BLaER1 treated with 17β-estradiol and CSF1 and Interleukin-3, amounts not matched to agents 10 nM and 100 nM (cell line): Measurements from ENCODE around the gene FITM1.

Experiments
- H3K27ac ChIP-seq, 11 experiments: shearing (Covaris generic); formaldehyde crosslinking; 2 replicates each; pipeline ENCODE4 v1.8.1; 2022
- H3K27me3 ChIP-seq, 11 experiments: shearing (Covaris generic); formaldehyde crosslinking; 2 replicates each; pipeline ENCODE4 v1.8.1; 2022
- H3K36me3 ChIP-seq, 11 experiments: shearing (Covaris generic); formaldehyde crosslinking; 2 replicates each; pipeline ENCODE4 v1.8.1; 2022
- H3K4me1 ChIP-seq, 10 experiments: shearing (Covaris generic); formaldehyde crosslinking; 2 replicates each; pipeline ENCODE4 v1.8.1; 2022
- H3K4me2 ChIP-seq, 11 experiments: shearing (Covaris generic); formaldehyde crosslinking; 2 replicates each; pipeline ENCODE4 v1.8.1; 2022
- H3K4me3 ChIP-seq, 10 experiments: shearing (Covaris generic); formaldehyde crosslinking; 2 replicates each; pipeline ENCODE4 v1.8.1; 2022
- H3K9ac ChIP-seq, 11 experiments: shearing (Covaris generic); formaldehyde crosslinking; 2 replicates each; pipeline ENCODE4 v1.8.1; 2022
- H3K9me3 ChIP-seq, 11 experiments: shearing (Covaris generic); formaldehyde crosslinking; replicated peaks in 1 of 11; 2 replicates each; pipeline ENCODE4 v1.8.1; 2022
- H4K20me1 ChIP-seq, 11 experiments: shearing (Covaris generic); formaldehyde crosslinking; 2 replicates each; pipeline ENCODE4 v1.8.1; 2022
- Cebpa-rat ChIP-seq, 11 experiments: shearing (Covaris generic); IDR thresholded peaks; 2 replicates each; pipeline ENCODE4 v1.8.1; 2022

The FITM1 gene

DNA sequence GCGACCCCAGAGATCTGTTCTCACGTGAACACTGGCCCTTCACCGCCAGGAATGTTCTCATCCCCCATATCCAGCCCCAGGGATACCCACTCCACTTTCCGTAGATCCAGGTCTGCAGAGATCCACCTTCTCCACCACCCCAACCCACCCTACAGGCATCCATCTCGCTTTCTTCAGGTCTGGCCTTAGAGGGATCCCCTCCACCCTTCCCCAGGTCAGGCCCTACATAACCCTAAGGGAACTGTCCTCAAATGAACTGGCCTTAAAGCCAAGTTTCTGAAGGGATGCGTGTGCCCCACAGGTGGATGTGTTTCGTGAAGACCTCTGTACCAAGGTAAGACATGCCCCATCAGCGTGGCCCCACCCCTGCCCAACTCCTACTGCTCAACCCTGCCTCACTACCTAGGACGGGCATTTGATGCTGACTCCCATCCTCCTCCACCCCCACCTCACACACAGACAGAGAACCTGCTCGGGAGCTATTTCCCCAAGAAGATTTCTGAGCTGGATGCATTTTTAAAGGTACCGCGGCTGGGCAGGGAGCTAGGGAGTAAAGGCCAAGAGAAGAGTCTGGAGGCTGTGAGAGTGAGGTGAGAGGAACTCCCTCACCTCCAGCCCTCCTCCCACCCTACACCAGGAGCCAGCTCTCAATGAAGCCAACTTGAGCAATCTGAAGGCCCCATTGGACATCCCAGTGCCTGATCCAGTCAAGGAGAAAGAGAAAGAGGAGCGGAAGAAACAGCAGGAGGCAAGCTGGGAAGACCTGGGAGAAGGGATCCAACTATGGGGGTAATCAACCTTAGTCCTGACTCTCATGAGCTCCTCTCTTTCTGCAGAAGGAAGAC is 6.4 kb downstream of the FITM1 start:
- peaks cover 43 to 54% (median 47%) of the 10 kb centered on the region in 10 experiments for H3K4me1 ChIP-seq
- peak overlapping the region; percentile 82 to 96 (median 92); a peak in 21 of 22 replicates for H3K27ac ChIP-seq
- H3K9ac ChIP-seq: peak overlapping the region; percentile 93 to 98 (median 96)
- TF ChIP-seq Cebpa-rat (IDR thresholded peaks at IDR 0.05): no peak
- peak overlapping the region; percentile 83 to 100 (median 96) for H3K4me3 ChIP-seq
- peaks cover 25 to 32% (median 27%) of the 10 kb centered on the region in 11 experiments for H3K36me3 ChIP-seq
- H3K27me3 ChIP-seq: no peaks in the 10 kb centered on the region
- peaks cover 0 to 49% (median 34%) of the 10 kb centered on the region in 11 experiments; a peak in 17 of 22 replicates for H4K20me1 ChIP-seq
- no peaks in the 10 kb centered on the region for H3K9me3 ChIP-seq
- peak overlapping the region; percentile 85 to 99 (median 97) for H3K4me2 ChIP-seq

DNA sequence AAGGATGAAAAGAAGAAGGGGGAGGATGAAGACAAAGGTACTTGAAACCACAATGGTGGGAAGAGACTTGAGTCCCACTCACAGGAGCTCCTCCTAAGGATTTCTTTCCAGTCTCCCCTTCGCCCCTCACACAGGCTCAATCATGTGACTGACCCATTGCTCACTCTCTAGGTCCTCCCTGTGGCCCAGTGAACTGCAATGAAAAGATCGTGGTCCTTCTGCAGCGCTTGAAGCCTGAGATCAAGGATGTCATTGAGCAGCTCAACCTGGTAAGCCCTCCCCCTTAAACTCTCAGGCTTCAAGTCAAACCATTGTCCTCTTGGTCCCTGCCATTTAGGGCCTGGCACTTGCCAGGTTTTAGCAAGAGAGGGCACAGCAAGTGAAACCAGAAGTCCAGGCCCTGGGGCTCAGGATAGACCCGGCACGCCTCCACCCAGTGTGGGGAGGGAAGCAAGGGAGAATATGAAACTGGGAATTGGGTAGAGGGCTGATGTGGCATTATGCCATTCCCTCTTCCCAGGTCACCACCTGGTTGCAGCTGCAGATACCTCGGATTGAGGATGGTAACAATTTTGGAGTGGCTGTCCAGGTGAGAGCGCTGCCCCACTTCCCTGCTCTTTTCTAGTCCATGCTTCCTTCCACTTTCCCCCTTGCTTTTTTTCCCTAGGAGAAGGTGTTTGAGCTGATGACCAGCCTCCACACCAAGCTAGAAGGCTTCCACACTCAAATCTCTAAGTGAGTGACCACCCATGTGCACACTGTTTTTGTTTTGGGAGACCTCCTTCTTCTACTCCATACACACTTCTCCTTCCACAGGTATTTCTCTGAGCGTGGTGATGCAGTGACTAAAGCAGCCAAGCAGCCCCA is 7.3 kb downstream of the FITM1 start:
- H3K27ac ChIP-seq: peak overlapping the region in 1 of 11 experiments; percentile 96; a peak in 1 of 22 replicates
- no peaks in the 10 kb centered on the region for H3K9me3 ChIP-seq
- H3K36me3 ChIP-seq: peaks cover 25 to 38% (median 31%) of the 10 kb centered on the region in 11 experiments
- H3K4me3 ChIP-seq: peak overlapping the region; percentile 83 to 100 (median 96); a peak in 17 of 20 replicates
- peak overlapping the region; percentile 85 to 99 (median 97) for H3K4me2 ChIP-seq
- peaks cover 0 to 50% (median 34%) of the 10 kb centered on the region in 11 experiments; a peak in 17 of 22 replicates for H4K20me1 ChIP-seq
- H3K27me3 ChIP-seq: no peaks in the 10 kb centered on the region
- no peak for TF ChIP-seq Cebpa-rat (IDR thresholded peaks at IDR 0.05)
- H3K9ac ChIP-seq: peak overlapping the region; percentile 12 to 98 (median 96); a peak in 14 of 22 replicates
- peaks cover 52 to 58% (median 55%) of the 10 kb centered on the region in 10 experiments for H3K4me1 ChIP-seq

DNA sequence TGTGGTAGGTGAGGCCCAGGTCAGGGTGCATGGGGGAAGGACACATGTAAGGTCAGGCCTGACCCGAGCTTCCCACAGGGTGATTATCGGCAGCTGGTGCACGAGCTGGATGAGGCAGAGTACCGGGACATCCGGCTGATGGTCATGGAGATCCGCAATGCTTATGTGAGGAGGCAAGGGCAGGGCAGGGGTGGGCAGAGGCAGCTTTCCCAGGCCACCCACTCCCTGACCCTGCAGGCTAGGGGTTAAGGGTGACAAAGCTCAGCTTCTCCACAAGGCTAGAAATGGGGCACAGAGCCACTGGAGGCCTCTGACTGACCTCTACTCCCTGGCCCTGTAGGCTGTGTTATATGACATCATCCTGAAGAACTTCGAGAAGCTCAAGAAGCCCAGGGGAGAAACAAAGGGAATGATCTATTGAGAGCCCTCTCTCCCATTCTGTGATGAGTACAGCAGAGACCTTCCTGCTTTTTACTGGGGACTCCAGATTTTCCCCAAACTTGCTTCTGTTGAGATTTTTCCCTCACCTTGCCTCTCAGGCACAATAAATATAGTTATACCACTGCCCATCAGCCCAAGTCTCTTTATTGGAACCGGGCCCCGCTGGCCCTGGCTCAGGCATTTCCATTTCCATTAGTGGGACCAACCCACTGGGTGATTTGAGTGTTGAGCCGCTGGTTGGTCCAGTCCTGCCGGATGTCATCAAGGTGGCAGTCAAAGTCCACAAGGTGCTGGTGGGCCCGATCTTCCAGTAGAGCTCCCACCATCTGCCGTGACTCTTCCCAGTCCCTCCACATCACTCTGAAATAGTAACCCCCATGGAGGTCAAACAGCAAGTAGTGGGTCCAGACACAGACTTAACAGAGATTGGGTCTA is 8.2 kb downstream of the FITM1 start:
- Histone ChIP-seq H3K36me3 (peaks cover 32 to 47% (median 38%) of the 10 kb centered on the region in 11 experiments), H4K20me1 (peaks cover 0 to 59% (median 41%) of the 10 kb centered on the region in 11 experiments; a peak in 17 of 22 replicates), H3K27me3 (no peaks in the 10 kb centered on the region), H3K9ac (peak overlapping the region in 3 of 11 experiments; percentile 12 to 82 (median 44); a peak in 2 of 22 replicates), H3K27ac (no peak overlapping the region), H3K9me3 (no peaks in the 10 kb centered on the region), H3K4me2 (peak overlapping the region; percentile 84 to 99 (median 96)), H3K4me3 (peak overlapping the region in 5 of 10 experiments; percentile 81 to 93 (median 87); a peak in 2 of 20 replicates), H3K4me1 (peaks cover 60 to 67% (median 64%) of the 10 kb centered on the region in 10 experiments)
- no peak for TF ChIP-seq Cebpa-rat (IDR thresholded peaks at IDR 0.05)

DNA sequence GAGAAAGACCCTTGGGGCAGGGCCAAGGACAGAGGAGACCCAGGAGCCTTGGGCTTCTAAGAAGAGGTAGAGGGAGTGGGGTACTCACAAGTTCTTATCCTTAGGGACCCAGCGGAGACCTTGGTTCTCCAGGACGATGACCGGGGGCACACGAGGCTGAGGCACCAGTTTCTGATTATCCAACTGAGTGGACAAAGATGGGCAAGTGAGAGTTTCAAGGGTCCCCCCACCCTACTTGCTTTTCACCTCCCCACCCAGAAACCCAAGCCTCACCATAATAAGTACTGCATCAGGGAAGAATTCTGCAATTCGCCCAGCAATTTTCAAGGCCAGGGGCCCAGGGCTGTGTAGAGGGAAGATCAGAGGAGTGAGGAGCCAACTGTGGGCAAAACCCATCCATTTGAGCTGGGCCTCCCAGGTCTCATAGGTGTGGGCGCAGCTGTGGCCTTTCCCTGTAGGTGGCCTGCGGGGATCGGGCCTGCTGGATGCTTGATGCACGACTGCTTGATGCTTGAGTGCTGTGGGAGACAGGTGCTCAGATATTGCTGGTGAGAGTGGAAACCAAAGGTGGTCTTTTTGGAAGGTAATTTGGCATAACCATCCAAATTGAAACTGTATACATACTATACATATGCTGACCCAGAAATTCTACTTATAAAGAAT is 8.9 kb downstream of the FITM1 start:
- H3K4me3 ChIP-seq: peak overlapping the region in 9 of 10 experiments; percentile 64 to 89 (median 82); a peak in 17 of 20 replicates
- H3K27ac ChIP-seq: no peak overlapping the region
- no peaks in the 10 kb centered on the region for H3K9me3 ChIP-seq
- H3K27me3 ChIP-seq: no peaks in the 10 kb centered on the region
- H4K20me1 ChIP-seq: peaks cover 0 to 66% (median 45%) of the 10 kb centered on the region in 11 experiments; a peak in 17 of 22 replicates
- TF ChIP-seq Cebpa-rat (IDR thresholded peaks at IDR 0.05): no peak
- H3K4me2 ChIP-seq: peak overlapping the region; percentile 84 to 99 (median 96)
- peak overlapping the region in 9 of 11 experiments; percentile 21 to 87 (median 36); a peak in 9 of 22 replicates for H3K9ac ChIP-seq
- peaks cover 67 to 75% (median 72%) of the 10 kb centered on the region in 10 experiments for H3K4me1 ChIP-seq
- H3K36me3 ChIP-seq: peaks cover 39 to 55% (median 46%) of the 10 kb centered on the region in 11 experiments

DNA sequence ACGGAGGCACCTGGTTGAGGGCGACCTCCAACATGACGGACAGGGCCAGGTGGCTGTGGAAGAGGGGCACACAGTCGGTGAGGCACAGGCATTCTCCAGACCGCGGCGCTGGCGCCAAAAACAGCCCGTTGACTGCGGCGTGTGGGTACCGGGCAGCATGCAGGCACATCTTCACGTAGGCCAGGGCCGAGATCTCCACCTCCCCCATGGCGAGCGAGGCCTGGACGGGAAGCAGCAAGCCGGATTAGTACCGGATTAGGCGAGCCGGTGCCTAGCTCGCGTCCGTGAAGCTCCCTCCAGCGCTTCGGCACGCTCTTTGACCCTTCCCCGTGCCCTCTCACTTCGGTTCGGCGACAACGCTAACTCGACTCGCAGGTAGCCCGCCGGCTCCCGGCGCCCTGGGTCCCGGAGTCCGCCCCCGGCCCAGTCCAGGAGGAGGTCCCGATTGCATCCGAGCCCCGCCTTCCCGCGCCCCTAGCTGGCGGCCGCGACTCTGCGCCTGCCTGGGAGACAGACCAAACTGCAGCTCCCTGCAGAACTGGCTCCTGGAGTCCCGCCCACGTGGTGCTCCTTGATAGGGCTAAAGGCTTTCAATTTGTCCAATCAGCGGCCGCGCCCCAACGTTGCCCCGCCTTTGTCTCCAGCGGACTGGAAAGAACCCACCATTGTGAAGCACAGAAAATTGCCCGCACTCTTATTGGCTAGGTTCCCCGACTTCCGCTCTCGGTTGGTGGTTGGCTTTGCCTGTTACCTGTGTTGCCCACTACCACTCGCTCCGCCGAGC is 10.8 kb downstream of the FITM1 start, which contains the start of gene EMC9:
EMC9 (minus strand) TSS at position 495 of the 784 bp plus-strand sequence; CDS start at position 208, 287 bp downstream.
- peak within 1 kb of the TSS; percentile 44 to 93 (median 86); a peak in 21 of 22 replicates for H3K27ac ChIP-seq
- H3K27me3 ChIP-seq: no peaks in the 10 kb centered on the region
- H3K9me3 ChIP-seq: no peaks in the 10 kb centered on the region
- no peak for TF ChIP-seq Cebpa-rat (IDR thresholded peaks at IDR 0.05)
- peak within 1 kb of the TSS; percentile 85 to 99 (median 96) for H3K4me2 ChIP-seq
- H4K20me1 ChIP-seq: peaks cover 0 to 70% (median 45%) of the 10 kb centered on the region in 11 experiments; a peak in 17 of 22 replicates
- H3K4me1 ChIP-seq: peaks cover 78 to 85% (median 81%) of the 10 kb centered on the region in 10 experiments
- H3K9ac ChIP-seq: peak within 1 kb of the TSS; percentile 79 to 95 (median 90)
- H3K4me3 ChIP-seq: peak within 1 kb of the TSS; percentile 64 to 89 (median 82)
- peaks cover 39 to 65% (median 52%) of the 10 kb centered on the region in 11 experiments for H3K36me3 ChIP-seq

DNA sequence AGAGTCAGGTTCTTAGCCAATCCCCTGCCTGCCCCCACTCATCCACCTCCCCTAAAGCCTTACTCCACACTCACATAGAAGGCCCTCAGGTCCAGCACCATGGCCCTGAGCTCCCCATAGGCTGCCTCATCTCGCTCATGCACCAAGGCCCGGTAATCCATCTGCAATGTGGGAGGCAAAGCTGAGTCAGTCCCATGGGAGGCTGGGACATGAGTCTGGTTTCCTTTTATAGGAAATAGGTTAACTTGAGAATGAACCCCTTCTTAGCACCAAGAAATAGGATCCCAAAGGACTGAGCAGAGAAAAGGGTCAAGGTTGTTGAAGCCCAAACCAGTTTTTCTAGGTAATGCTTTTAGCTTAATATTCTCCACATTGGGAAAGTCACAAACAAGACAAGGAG is 13.1 kb downstream of the FITM1 start:
- Histone ChIP-seq H3K9me3 (no peaks in the 10 kb centered on the region), H3K9ac (peak overlapping the region in 6 of 11 experiments; percentile 10 to 48 (median 39); a peak in 10 of 22 replicates), H3K27me3 (no peaks in the 10 kb centered on the region), H3K27ac (peak overlapping the region in 3 of 11 experiments; percentile 5 to 31 (median 20); a peak in 2 of 22 replicates), H3K36me3 (peaks cover 26 to 51% (median 40%) of the 10 kb centered on the region in 11 experiments), H3K4me3 (peak overlapping the region in 5 of 10 experiments; percentile 14 to 46 (median 30); a peak in 6 of 20 replicates), H3K4me2 (peak overlapping the region; percentile 25 to 98 (median 90); a peak in 21 of 22 replicates), H3K4me1 (peaks cover 64 to 72% (median 67%) of the 10 kb centered on the region in 10 experiments), H4K20me1 (peaks cover 0 to 58% (median 35%) of the 10 kb centered on the region in 11 experiments; a peak in 18 of 22 replicates)
- TF ChIP-seq Cebpa-rat (IDR thresholded peaks at IDR 0.05): no peak
